ENCODE results near the gene AFF3. TPM values are rescaled to one million over a fixed set of nuclear protein-coding genes. Genes with fewer than 3 reads are reported as not detected.

AFF3 gene
- total RNA-seq, 1 experiment from 2014 or later, result 0.22 TPM

DNA sequence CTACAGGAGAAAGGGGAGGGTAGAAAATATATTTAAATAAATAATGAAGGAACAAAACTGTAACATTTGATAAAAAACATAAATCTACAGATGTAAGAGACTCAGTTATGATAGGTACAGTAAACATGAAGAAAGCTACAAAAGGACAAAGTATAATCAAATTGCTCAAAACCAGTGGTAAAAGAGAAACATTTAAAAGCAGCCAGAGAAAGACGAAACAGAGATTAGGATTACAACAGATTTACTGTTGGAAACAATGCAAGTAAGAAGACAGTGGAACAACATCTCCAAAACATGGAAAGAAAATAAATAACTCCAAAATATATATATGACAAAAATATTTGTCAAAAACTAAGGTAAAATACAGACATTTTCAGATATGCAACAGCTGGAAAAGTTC is 344.9 kb downstream of the AFF3 start:
- Histone ChIP-seq H2BK15ac (ENCODE audit: low read depth, low read length) (no peak overlapping the region), H3K27me3 (ENCODE audit: insufficient read depth, low read length) (no peaks in the 10 kb centered on the region), H3K56ac (ENCODE audit: insufficient read length, low read depth, low read length) (no peak overlapping the region), H3K18ac (ENCODE audit: insufficient read length, low read depth, low read length) (no peak overlapping the region), H3K4me1 (ENCODE audit: insufficient read depth, low read length) (no peaks in the 10 kb centered on the region), H3K14ac (ENCODE audit: insufficient read depth, low read length) (no peak overlapping the region), H3T11ph (ENCODE audit: low read length) (no peak overlapping the region), H3K9me3 (ENCODE audit: control insufficient read depth, low read depth, low read length) (peaks cover 4% of the 10 kb centered on the region), H3K9ac (ENCODE audit: extremely low read depth, insufficient read length, low read length) (no peak overlapping the region), H4K5ac (ENCODE audit: insufficient read length, low read depth, low read length) (no peak overlapping the region), H2AK5ac (ENCODE audit: insufficient read length, low read length) (no peak overlapping the region), H2AFZ (ENCODE audit: low read length) (no peak overlapping the region), H3K4me2 (ENCODE audit: insufficient read depth, insufficient read length, low read length) (no peak overlapping the region), H2BK5ac (ENCODE audit: insufficient read length, low read length) (no peak overlapping the region), H3K79me2 (ENCODE audit: insufficient read depth, low read length) (no peaks in the 10 kb centered on the region), H2BK120ac (ENCODE audit: low read depth, low read length, poor library complexity, severe bottlenecking) (no peak overlapping the region), H3K23me2 (ENCODE audit: insufficient read length, low read depth, low read length, poor library complexity, severe bottlenecking) (no peaks in the 10 kb centered on the region), H4K8ac (replicated peaks; ENCODE audit: insufficient read length, low read depth, low read length) (no peak overlapping the region), H3K23ac (ENCODE audit: insufficient read length, low read depth, low read length) (no peak overlapping the region), H3K27ac (ENCODE audit: insufficient read length, low read depth, low read length) (no peak overlapping the region), H2BK12ac (ENCODE audit: insufficient read length, low read depth, low read length) (no peak overlapping the region), H3K4ac (ENCODE audit: low read depth, low read length) (no peak overlapping the region), H4K20me1 (ENCODE audit: control insufficient read depth, insufficient read depth, insufficient read length) (no peaks in the 10 kb centered on the region), H3K79me1 (ENCODE audit: insufficient read depth, low read depth, low read length, poor library complexity, severe bottlenecking) (no peaks in the 10 kb centered on the region), H2BK20ac (ENCODE audit: low read depth, low read length, poor library complexity, severe bottlenecking) (no peak overlapping the region), H4K91ac (ENCODE audit: insufficient read length, low read depth, low read length) (no peak overlapping the region)
- Mint-ChIP-seq H3K9me3 (peaks cover 27 to 30% of the 10 kb centered on the region in 2 experiments), H3K4me3 (no peak overlapping the region), H3K4me1 (peaks cover 4 to 5% of the 10 kb centered on the region in 2 experiments; a peak in 1 of 4 replicates), H3K27me3 (ENCODE audit: low read depth) (no peaks in the 10 kb centered on the region; the same call in 1 of the 2 replicates), H3K27ac (no peak overlapping the region), H3K36me3 (ENCODE audit: insufficient read depth in 1 of 3, low read depth in 3 of 3) (peaks cover 0 to 8% (median 0%) of the 10 kb centered on the region in 3 experiments; a peak in 2 of 7 replicates)
- no peak for TF ChIP-seq CTCF (conservative IDR thresholded peaks at IDR 0.05)
- DNase-seq, result no peak
- WGBS (ENCODE audit: extremely low coverage, insufficient read length, low lambda C conversion rate), result no CpG with 5 or more reads among the region's 1 CpG
